Ovary (tissue), 9 donors: Measurements from ENCODE around the gene ZBTB43. TPM values are rescaled to one million over a fixed set of nuclear protein-coding genes. Genes with fewer than 3 reads are reported as not detected.

Source experiments
- DNase-seq, 5 donors: peaks; one replicate each; pipeline ENCODE4 v3.0.0-alpha.2; 2019 to 2020
- H3K27ac ChIP-seq, 2 donors: fragments of 200-600 bp; one replicate each; pipeline versions ENCODE4 v1.5.1 to v1.8.0; 2019 to 2022
- H3K27me3 ChIP-seq: fragments of 200-600 bp; one replicate; pipeline ENCODE4 v1.8.0; 2022
- H3K36me3 ChIP-seq: fragments of 200-600 bp; sonication (generic); one replicate; pipeline ENCODE4 v1.5.1; 2019
- H3K4me1 ChIP-seq: one replicate; pipeline ENCODE4 v1.8.1; 2013; ENCODE audit warnings: mild to moderate bottlenecking, moderate library complexity; ENCODE audit not compliant: insufficient read depth
- H3K4me3 ChIP-seq: fragments of 200-600 bp; sonication (generic); one replicate; pipeline ENCODE4 v1.5.1; 2017
- H3K9me3 ChIP-seq, 2 donors: fragments of 200-600 bp in 1 of 2; sonication (generic) in 1 of 2; one replicate each; pipeline versions ENCODE4 v1.5.1 to v1.8.1; 2013 to 2019; ENCODE audit warnings: mild to moderate bottlenecking in 1 of 2, moderate library complexity in 1 of 2
- CTCF ChIP-seq, 3 donors: fragments of 450-650 bp in 2 of 3; fragments of 200-600 bp in 1 of 3; IDR thresholded peaks; one replicate each; pipeline versions ENCODE4 v1.5.1 to v1.8.0; 2016 to 2022; ENCODE audit warnings: antibody characterized with exemption in 3 of 3, mild to moderate bottlenecking in 1 of 3
- EP300 ChIP-seq: sonication (generic); formaldehyde crosslinking; IDR thresholded peaks from one replicate; pipeline ENCODE4 v1.6.1; 2017; ENCODE audit warnings: antibody characterized with exemption
- POLR2A ChIP-seq: fragments of 450-650 bp; IDR thresholded peaks from one replicate; pipeline ENCODE4 v1.6.1; 2017; ENCODE audit warnings: antibody characterized with exemption, mild to moderate bottlenecking, moderate library complexity
- WGBS, 3 donors: extraction: QIAGEN DNeasy Blood & Tissue Kit in 1 of 3; methylation state at CpG; one replicate each; pipeline versions ENCODE4 v1.1.5 to v1.1.7; 2013 to 2017; 5-methylcytosine and 5-hydroxymethylcytosine counted together
- intact Hi-C, 4 donors: fragments of 100-400 bp; cut with DNase I; formaldehyde crosslinking; loops; one replicate each; pipeline versions ENCODE4 v1.11.0 to v1.15.1; 2022 to 2023
- polyA plus RNA-seq, 2 donors: library from polyadenylated mRNA; stranded (reverse); fragments of 200-250 nt in 1 of 2; fragments of 350-450 nt in 1 of 2; fragmentation: Illumina TruSeq in 1 of 2; extraction: RNeasy Lipid Tissue Mini Kit (QIAGEN cat#74804) in 1 of 2; gene quantifications; one replicate each; pipeline ENCODE4 v1.2.3, GENCODE V29; 2013 to 2014
- total RNA-seq, 7 donors: library from RNA; depleted of rRNA in 2 of 7; stranded (reverse); fragments of >200 nt in 2 of 7; fragmentation: NEBNext Ultra II Directional in 3 of 7; extraction: Animal tissue kit (Norgen Biotek cat#: 25700) in 3 of 7; gene quantifications; one replicate each; pipeline versions ENCODE4 v1.1.0 to v1.2.4, GENCODE V29; 2016 to 2023
- donor health status: DM: no; HTN: no; CAD: no; lungs with moderate emphysema.
- donor health status: DM: no; HTN: no; CAD: no.
- donor health status: Bipolar disorder and iron deficiency.
- donor health status: DM: yes; HTN: yes; CAD: no.
- donor health status: DM: no; HTN: no; CAD: no.
- donor health status: DM: yes; HTN: yes; CAD: no.

Gene ZBTB43
- total and polyA plus RNA-seq, 9 donors, result 5.0 to 33.3 (median 14.8) TPM

- Histone ChIP-seq H3K9me3 (no peaks in the 10 kb centered on the region), H3K4me1 (peaks cover 12% of the 10 kb centered on the region), H3K4me3 (peak overlapping the region; percentile 77), H3K36me3 (no peaks in the 10 kb centered on the region), H3K27me3 (no peaks in the 10 kb centered on the region), H3K27ac (no peak overlapping the region)
- no peak for TF ChIP-seq EP300
- 46 to 56% (median 52%) methylated on average over 11 of the region's 11 CpGs for WGBS, 3 donors
- intact Hi-C loops, result no loop called here
- DNase-seq, result no peak
Observed at GRCh38 chr9:126862104-126862761, 57.4 kb downstream of the ZBTB43 start.

GRCh38 chr9:126864771-126865170, 59.9 kb downstream of the ZBTB43 start:
- DNase-seq, result no peak
- TF ChIP-seq POLR2A (no peak), CTCF (IDR thresholded peaks at IDR 0.05) (no peak), EP300 (no peak)
- intact Hi-C loops, result no loop called here
- no peak overlapping the region for H3K4me3 ChIP-seq
- H3K27me3 ChIP-seq, result no peaks in the 10 kb centered on the region
- H3K36me3 ChIP-seq, result no peaks in the 10 kb centered on the region
- H3K9me3 ChIP-seq, result no peaks in the 10 kb centered on the region
- peaks cover 12% of the 10 kb centered on the region for H3K4me1 ChIP-seq
- 63 to 76% (median 73%) methylated on average over 2 of the region's 2 CpGs for WGBS, 3 donors
- H3K27ac ChIP-seq, result no peak overlapping the region

- H3K36me3 ChIP-seq, result no peaks in the 10 kb centered on the region
- no peaks in the 10 kb centered on the region for H3K9me3 ChIP-seq
- 81 to 87% (median 83%) methylated on average over 7 of the region's 7 CpGs for whole genome bisulfite sequencing, 3 donors
- H3K27ac ChIP-seq, result no peak overlapping the region
- intact Hi-C loops, result no loop called here
- TF ChIP-seq POLR2A (no peak), EP300 (no peak), CTCF (IDR thresholded peaks at IDR 0.05) (no peak)
- DNase-seq, result no peak
- H3K4me1 ChIP-seq, result no peaks in the 10 kb centered on the region
- no peak overlapping the region for H3K4me3 ChIP-seq
- no peaks in the 10 kb centered on the region for H3K27me3 ChIP-seq
Observed at GRCh38 chr9:126869368-126869767, 64.5 kb downstream of the ZBTB43 start.

GRCh38 chr9:126872516-126872915, 67.7 kb downstream of the ZBTB43 start:
- peaks cover 1% of the 10 kb centered on the region for H3K4me1 ChIP-seq
- WGBS, 3 donors, result 85 to 91% (median 89%) methylated on average over 4 of the region's 4 CpGs
- no peak for DNase-seq
- no peaks in the 10 kb centered on the region for H3K36me3 ChIP-seq
- no peak for TF ChIP-seq POLR2A
- no peak for TF ChIP-seq CTCF (IDR thresholded peaks at IDR 0.05)
- no peak for TF ChIP-seq EP300
- no peak overlapping the region for H3K4me3 ChIP-seq
- intact Hi-C loops, result no loop called here
- H3K27ac ChIP-seq, result no peak overlapping the region
- H3K9me3 ChIP-seq, result no peaks in the 10 kb centered on the region
- H3K27me3 ChIP-seq, result no peaks in the 10 kb centered on the region

GRCh38 chr9:126874546-126875314, 69.9 kb downstream of the ZBTB43 start:
- intact Hi-C loops, result no loop called here
- H3K9me3 ChIP-seq, result no peaks in the 10 kb centered on the region
- TF ChIP-seq EP300 (no peak), CTCF (IDR thresholded peaks at IDR 0.05) (no peak), POLR2A (no peak)
- H3K4me1 ChIP-seq, result peaks cover 1% of the 10 kb centered on the region
- 82% methylated on average over 9 of the region's 9 CpGs for WGBS, 3 donors
- H3K27ac ChIP-seq, result no peak overlapping the region
- H3K27me3 ChIP-seq, result no peaks in the 10 kb centered on the region
- H3K36me3 ChIP-seq, result no peaks in the 10 kb centered on the region
- no peak for DNase-seq
- H3K4me3 ChIP-seq, result no peak overlapping the region
